Activated T-cell treated with anti-CD3 and anti-CD28 coated beads for 48 hours (primary cell): ENCODE results near the gene RAB10.
"Not testable (repeated sequence)": the region's sequence is repeated elsewhere in the genome, so short reads cannot be mapped to it uniquely, and the experiment has no call there.

Experiments
- DNase-seq: peaks from one replicate; pipeline ENCODE4 v3.0.0-alpha.2; 2020; ENCODE audit warnings: low read depth

RAB10 gene

DNA sequence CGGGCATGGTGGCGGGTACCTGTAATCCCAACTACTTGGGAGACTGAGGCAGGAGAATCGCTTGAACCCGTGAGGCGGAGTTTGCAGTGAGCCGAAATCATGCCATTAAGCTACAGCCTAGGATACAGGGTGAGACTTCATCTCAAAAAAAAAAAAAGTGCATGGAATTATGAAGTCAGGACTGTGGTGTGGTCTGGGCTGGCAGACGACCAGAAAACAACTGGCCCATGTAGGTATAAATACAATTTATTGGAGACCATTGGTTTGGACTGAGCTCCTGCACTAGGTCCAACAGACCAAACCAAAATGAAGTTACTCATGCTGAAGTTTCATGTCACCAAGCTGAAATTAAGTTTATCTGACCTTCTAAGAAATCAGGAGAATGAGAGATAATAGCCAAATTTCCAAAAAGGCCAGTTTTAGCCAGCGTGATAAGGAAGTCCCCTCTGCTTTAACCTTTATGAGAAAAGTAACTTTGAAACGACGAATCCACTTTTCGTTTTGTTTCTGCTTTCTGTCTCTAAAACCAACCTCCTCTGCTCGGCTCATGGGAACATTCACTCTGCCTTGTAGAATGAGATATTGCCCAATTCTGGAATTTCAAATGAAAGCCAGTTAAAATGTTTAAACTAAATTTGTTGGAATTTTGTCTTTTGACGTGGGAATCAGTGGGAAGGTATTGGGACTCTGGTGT lies 17.7 kb upstream of the RAB10 start:
- DNase-seq = no peak

DNA sequence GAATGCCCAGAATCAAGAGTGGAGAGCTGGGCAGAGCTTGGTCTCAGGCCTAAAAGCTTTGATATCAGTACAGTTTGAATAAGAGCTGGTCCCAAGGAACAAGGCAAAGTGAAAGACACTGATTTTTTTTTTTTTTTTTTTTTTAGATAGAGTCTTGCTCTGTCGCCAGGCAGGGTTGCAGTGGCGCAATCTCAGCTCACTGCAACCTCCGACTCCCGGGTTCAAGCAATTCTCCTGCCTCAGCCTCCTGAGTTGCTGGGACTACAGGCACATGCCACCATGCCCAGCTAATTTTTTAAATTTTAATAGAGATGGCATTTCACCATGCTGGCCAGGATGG lies 17.2 kb upstream of the RAB10 start:
- DNase-seq = not testable (repeated sequence)

DNA sequence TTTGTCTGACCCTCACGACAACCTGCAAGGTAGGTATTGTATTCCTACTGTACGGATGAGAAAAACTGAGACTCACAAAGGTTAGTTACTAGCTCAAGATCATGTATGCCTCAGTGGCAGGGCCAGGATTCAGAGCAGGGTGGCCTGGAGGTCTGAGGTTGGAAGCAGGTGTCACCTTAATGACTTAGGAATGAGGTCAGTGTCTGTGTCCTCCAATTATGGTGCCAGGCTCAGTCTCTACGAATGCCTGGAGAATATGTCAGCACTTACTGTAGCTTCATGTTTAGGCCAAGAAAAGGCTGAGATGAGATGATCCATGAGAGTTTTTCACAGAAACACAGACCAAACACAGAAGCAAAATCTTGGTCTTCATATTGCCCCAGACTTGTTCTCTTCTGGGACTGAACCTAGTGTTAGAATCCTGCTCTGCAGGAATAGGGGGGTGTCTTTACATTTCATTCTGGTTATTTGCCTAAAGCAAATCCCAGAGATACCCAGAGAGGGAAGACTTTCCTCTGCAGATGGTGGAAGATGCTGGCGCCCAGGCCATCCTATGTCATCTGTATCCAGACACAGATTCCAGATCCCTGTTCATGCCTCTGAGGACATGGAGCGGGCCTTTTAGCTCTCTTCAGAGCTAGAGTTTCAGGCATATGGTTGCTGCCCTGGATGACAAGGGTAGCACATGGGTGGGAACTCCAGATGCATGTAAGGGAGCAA lies 16.3 kb upstream of the RAB10 start:
- DNase-seq = no peak

DNA sequence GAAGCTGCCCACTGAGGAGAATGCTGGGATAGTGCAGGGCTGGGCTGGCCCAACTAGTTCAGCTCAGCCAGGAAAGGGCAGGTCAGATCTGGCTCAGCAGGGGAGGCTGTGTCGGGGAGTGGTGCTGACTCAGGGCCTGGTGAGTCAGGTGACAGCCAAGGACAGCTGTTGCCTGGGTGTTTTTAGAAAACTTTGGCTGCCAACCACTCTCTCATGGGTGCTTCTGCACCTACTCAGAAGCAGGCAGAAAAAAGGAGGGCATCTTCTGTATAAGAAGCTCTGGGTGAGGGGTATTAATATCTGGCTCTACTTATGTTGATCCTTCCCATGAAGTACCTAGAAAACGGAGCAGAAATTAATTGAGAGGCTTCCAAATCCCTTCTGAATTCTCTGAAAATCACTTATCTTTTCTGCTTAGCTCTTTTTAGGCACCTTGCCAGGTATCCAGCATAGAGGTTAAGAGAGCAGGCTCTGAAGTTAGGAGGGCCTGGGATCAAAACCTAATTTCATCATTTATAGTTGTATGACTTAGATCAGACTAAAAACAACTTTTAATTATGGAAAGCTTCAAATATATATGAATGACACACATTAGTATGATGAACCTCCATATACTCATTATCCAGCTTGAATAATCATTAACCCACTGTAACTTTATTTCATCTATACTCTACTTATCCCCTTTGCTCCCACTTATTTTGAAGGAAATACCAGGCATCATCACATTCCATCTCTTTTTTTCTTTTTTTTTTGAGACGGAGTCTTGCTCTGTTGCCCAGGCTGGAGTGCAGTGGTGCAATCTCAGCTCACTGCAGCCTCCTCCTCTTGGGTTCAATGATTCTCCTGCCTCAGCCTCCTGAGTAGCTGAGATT lies 15.5 kb upstream of the RAB10 start:
- DNase-seq = peak; percentile 38

- no peak for DNase-seq
These were observed 13.6 kb upstream of the RAB10 start for GRCh38 chr2:26020231-26020640.

DNA sequence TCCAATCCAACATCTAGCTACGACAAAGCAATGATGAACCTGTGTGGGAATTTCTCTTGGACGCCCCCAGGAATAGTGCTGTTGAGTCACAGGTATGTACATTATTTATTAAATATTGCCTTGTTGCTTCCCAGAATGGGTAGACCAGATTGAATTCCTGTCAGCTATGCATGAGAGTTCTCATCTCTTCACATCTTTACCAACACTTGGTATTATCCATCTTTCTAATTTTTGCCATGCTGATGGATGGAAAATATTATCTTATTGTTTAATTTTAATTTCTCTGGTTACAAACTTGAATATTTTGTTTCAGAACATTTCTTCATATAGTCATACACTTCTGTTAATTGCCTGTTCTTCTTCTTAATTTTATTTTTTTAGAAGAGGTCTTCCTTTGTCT lies 9.6 kb upstream of the RAB10 start:
- no peak for DNase-seq

DNA sequence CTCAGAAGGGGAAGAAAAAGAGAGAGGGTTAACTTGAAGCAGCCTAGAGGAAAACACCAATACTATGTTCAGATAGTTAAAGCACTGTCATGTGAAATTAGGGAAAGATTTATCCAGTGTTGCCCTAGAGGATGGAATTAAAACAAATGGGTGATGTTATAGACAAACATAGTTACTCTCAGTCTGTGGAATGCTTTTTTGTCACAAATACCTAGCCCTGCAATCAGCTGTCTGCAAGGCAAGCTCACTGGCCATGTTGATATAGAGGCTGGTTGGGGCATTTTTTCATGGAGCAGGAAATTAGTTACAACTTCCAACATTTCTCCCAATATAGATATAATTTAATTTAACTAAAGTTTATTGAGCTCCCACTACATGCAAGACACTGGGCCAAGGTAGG lies 8.4 kb upstream of the RAB10 start:
- no peak for DNase-seq

- DNase-seq = not testable (repeated sequence)
These were observed 5.8 kb upstream of the RAB10 start for GRCh38 chr2:26028083-26028482.

DNA sequence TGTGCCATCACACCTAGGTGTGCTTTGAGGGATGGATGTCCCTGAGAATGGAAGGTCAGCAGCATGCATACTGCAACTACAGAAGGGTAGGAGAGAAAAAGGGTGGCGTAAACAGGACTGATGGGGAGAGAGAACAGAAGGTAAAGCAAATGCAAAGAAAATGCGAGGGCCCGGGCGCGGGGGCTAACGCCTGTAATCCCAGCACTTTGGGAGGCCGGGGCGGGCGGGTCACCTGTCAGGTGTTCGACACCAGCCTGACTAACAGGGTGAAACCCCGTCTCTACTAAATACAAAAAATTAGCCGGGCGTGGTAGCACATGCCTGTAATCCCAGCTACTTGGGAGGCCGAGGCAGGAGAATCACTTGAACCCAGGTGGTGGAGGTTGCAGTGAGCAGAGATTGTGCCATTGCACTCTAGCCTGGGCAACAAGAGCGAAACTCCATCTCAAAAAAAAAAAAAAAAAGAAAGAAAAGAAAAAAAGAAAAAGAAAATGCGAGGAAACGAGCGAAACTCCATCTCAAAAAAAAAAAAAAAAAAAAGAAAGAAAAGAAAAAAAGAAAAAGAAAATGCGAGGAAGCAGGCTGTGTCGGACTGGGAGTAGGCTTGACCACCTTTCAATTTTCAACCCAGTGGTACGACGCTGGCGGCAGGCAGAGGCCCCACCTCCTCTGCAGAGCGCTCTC lies 1.2 kb upstream of the RAB10 start:
- not testable (repeated sequence) for DNase-seq

DNA sequence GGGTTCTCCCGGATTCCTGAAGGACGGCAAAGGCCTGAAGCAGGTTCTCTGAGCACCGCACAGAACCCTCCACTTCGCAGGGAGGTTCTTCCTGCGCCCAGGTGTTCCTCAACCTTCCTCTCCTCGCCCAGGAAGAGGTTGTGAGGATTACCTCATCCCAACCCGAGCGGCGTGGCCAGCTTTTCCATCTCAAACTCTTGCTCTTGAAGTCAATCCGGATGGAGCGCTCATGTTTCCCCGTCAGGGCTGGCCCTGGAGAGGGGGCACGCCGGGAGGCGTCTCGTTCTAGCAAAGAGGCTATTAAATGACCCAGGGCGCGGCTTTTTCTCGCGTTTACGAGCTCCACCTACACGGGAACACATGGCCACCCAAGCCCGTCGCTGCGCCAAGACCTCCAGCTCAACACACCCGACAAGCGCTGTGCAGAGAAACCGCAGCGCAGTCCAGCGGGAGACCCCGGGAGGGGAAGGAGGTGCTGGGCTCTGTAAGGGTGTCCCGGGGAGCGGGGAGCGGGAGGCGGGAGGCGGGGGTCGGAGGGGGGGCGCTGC lies 540 bp upstream of the RAB10 start:
- DNase-seq = peak; percentile 28

- DNase-seq = no peak
These were observed 731 bp downstream of the RAB10 start for GRCh38 chr2:26034637-26034992.

GRCh38 chr2:26035090-26035743 lies 1.3 kb downstream of the RAB10 start:
- no peak for DNase-seq

DNA sequence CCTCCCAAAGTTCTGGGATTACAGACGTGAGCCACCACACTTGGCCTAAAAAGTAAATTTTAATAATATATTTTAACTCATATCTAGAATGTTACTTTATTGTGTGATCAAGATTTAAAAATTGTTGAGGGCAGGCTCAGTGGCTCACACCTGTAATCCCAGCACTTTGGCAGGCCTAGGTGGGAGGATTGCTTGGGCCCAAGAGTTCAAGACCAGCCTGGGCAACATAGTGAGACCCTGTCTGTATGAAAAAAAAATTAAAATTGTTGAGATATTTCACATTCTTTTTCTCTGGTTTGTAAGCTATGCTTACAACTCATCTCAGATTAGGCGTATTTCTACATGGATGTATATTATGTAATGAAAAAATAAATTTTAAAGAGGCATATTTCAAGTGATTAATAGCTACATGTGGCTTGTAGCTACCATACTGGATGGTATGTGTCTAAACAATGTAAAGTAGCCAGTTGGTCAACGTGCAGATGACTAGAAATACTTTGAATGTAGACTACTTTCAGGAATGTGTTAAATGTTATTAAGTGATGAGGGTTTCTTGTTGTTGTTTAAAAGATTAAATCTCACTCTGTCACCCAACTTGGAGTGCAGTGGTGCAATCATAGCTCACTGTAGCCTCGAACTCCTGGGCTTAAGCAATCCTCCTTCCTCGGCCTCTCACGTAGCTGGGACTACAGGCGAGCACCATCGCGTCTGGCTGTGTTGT lies 5.9 kb downstream of the RAB10 start:
- no peak for DNase-seq

DNA sequence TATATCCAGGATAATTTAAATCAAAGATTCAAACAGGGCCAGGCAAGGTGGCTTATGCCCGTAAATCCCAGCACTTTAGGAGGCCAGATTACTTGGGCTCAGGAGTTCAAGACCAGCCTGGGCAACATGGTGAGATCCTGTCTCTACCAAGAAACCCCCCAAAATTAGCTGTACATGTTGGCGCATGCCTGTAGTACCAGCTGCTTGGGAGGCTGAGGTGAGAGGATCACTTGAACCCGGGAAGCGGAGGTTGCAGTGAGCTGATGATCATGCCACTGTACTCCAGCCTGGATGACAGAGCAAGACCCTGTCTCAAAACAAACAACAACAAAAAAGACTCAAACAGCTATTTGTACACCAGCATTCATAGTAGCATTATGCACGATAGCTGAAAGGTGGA lies 9.2 kb downstream of the RAB10 start:
- DNase-seq = no peak

GRCh38 chr2:26043862-26044696 lies 10.2 kb downstream of the RAB10 start:
- DNase-seq = no peak

- DNase-seq = no peak
These were observed 14.9 kb downstream of the RAB10 start for GRCh38 chr2:26048791-26049190.

DNA sequence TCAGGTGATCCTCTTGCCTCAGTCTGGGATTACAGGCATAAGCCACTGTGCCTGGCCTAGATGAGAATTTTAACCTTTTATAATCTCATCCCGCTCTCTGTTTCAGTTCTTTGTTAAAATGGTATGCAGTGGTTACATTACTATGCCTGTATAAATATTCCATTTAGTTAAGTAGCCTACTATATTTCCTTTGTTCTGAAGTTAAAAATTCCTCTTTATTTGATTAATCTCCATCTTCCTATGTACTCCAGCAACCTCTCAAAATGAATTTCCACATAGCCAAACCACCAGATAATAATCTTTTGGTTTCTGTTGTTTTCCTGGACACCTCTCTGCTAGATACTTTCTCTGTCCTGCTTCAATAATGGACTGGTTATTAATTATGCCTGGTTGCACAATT lies 15.8 kb downstream of the RAB10 start:
- DNase-seq = no peak

DNA sequence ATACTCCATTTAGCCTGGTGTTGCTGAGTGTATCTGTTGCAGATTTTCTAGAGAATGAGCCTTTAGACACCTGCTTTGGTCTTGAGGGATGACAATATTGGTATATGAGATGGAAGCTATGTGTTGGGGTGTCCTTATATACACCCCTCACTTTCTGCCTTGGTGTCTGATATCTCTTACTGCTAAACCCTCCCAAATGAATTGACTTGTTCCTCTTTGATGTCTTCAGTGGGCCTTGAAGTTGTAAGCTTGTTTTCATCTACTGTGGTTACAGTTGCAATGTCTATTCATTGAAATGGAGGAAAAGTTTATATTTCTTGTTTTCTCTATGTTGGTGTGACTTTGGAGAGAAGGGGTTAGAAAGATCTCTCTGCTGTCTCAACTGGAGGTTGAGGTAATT lies 18.9 kb downstream of the RAB10 start:
- DNase-seq = no peak

- no peak for DNase-seq
These were observed 20.9 kb downstream of the RAB10 start for GRCh38 chr2:26054598-26055348.
